ENCODE measurements around the gene EDDM13.
"Not testable (repeated sequence)": the region's sequence is repeated elsewhere in the genome, so short reads cannot be mapped to it uniquely, and the experiment has no call there.

Gene EDDM13

GRCh38 chr19:56253737-56254136 lies 18.8 kb upstream of the EDDM13 start:
- H3K4me3 ChIP-seq (ENCODE audit: low read depth, low read length) = no peak overlapping the region
- DNase-seq (ENCODE audit: low read depth) = peak; percentile 60
- TF ChIP-seq CTCF (IDR thresholded peaks at IDR 0.05; ENCODE audit: control insufficient read depth, extremely low read depth, insufficient read depth) = peak; percentile 50; the same call in 1 of the 2 replicates

GRCh38 chr19:56258272-56258671 lies 14.3 kb upstream of the EDDM13 start:
- no peak overlapping the region for H3K4me3 ChIP-seq (ENCODE audit: low read depth, low read length)
- no peak for DNase-seq (ENCODE audit: low read depth)
- TF ChIP-seq CTCF (IDR thresholded peaks at IDR 0.05; ENCODE audit: control insufficient read depth, extremely low read depth, insufficient read depth) = no peak

- TF ChIP-seq CTCF (IDR thresholded peaks at IDR 0.05; ENCODE audit: control insufficient read depth, extremely low read depth, insufficient read depth) = no peak
- H3K4me3 ChIP-seq (ENCODE audit: low read depth, low read length) = no peak overlapping the region
- DNase-seq (ENCODE audit: low read depth) = no peak
Measured at GRCh38 chr19:56261145-56261544, 11.4 kb upstream of the EDDM13 start.

GRCh38 chr19:56261932-56262331 lies 10.6 kb upstream of the EDDM13 start:
- not testable (repeated sequence) for DNase-seq (ENCODE audit: low read depth); H3K4me3 ChIP-seq (ENCODE audit: low read depth, low read length)

- DNase-seq (ENCODE audit: low read depth) = no peak
- no peak for TF ChIP-seq CTCF (IDR thresholded peaks at IDR 0.05; ENCODE audit: control insufficient read depth, extremely low read depth, insufficient read depth)
- H3K4me3 ChIP-seq (ENCODE audit: low read depth, low read length) = no peak overlapping the region
Measured at GRCh38 chr19:56263319-56263718, 9.2 kb upstream of the EDDM13 start.

- H3K4me3 ChIP-seq (ENCODE audit: low read depth, low read length) = no peak overlapping the region
- DNase-seq (ENCODE audit: low read depth) = no peak
- no peak for TF ChIP-seq CTCF (IDR thresholded peaks at IDR 0.05; ENCODE audit: control insufficient read depth, extremely low read depth, insufficient read depth)
Measured at GRCh38 chr19:56266051-56266450, 6.5 kb upstream of the EDDM13 start.

- DNase-seq (ENCODE audit: low read depth) = no peak
- no peak for TF ChIP-seq CTCF (IDR thresholded peaks at IDR 0.05; ENCODE audit: control insufficient read depth, extremely low read depth, insufficient read depth)
- H3K4me3 ChIP-seq (ENCODE audit: low read depth, low read length) = no peak overlapping the region
Measured at GRCh38 chr19:56269348-56269747, 3.2 kb upstream of the EDDM13 start.

Data from LNCaP clone FGC (cell line).